ENCODE results near the gene GARS1.
A peak's percentile ranks its signal among the peaks of the same experiment; 100 is the strongest.
"Not testable (repeated sequence)": the region's sequence is repeated elsewhere in the genome, so short reads cannot be mapped to it uniquely, and the experiment has no call there.

Gene GARS1

GRCh38 chr7:30575910-30576309 lies 18.8 kb upstream of the GARS1 start:
- no peak for DNase-seq

- no peak for DNase-seq
Observed at GRCh38 chr7:30583181-30583580, 11.5 kb upstream of the GARS1 start.

GRCh38 chr7:30584415-30584814 lies 10.3 kb upstream of the GARS1 start:
- no peak for DNase-seq

GRCh38 chr7:30584965-30585364 lies 9.7 kb upstream of the GARS1 start:
- no peak for DNase-seq

GRCh38 chr7:30585675-30586074 lies 9.0 kb upstream of the GARS1 start:
- DNase-seq = no peak

- not testable (repeated sequence) for DNase-seq
Observed at GRCh38 chr7:30587547-30587946, 7.1 kb upstream of the GARS1 start.

- no peak for DNase-seq
Observed at GRCh38 chr7:30589111-30589510, 5.6 kb upstream of the GARS1 start.

GRCh38 chr7:30594048-30594539 lies 584 bp upstream of the GARS1 start:
- DNase-seq = peak; percentile 85

- peak; percentile 37 for DNase-seq
Observed at GRCh38 chr7:30595436-30596013, 847 bp downstream of the GARS1 start.

GRCh38 chr7:30596014-30596641 lies 1.4 kb downstream of the GARS1 start:
- peak; percentile 56 for DNase-seq

GRCh38 chr7:30596721-30597120 lies 2.0 kb downstream of the GARS1 start:
- no peak for DNase-seq

GRCh38 chr7:30598121-30598876 lies 3.6 kb downstream of the GARS1 start:
- no peak for DNase-seq

- no peak for DNase-seq
Observed at GRCh38 chr7:30604901-30605300, 10.2 kb downstream of the GARS1 start.

GRCh38 chr7:30605832-30606231 lies 11.2 kb downstream of the GARS1 start:
- no peak for DNase-seq

GRCh38 chr7:30612658-30613265 lies 18.1 kb downstream of the GARS1 start:
- DNase-seq = no peak

GRCh38 chr7:30613366-30614325 lies 19.0 kb downstream of the GARS1 start:
- DNase-seq = no peak

GRCh38 chr7:30616318-30616717 lies 21.6 kb downstream of the GARS1 start:
- no peak for DNase-seq

- no peak for DNase-seq
Observed at GRCh38 chr7:30617359-30617758, 22.7 kb downstream of the GARS1 start.

- DNase-seq = no peak
Observed at GRCh38 chr7:30618080-30618676, 23.5 kb downstream of the GARS1 start.

GRCh38 chr7:30618961-30619360 lies 24.3 kb downstream of the GARS1 start:
- DNase-seq = no peak

GRCh38 chr7:30625283-30625682 lies 30.6 kb downstream of the GARS1 start:
- no peak for DNase-seq

GRCh38 chr7:30627026-30627425 lies 32.3 kb downstream of the GARS1 start:
- no peak for DNase-seq
